Lower leg skin (tissue), 4 donors: Measurements from ENCODE around the gene SECISBP2L. TPM values are rescaled to one million over a fixed set of nuclear protein-coding genes. Genes with fewer than 3 reads are reported as not detected.
"Not testable (repeated sequence)": the region's sequence is repeated elsewhere in the genome, so short reads cannot be mapped to it uniquely, and the experiment has no call there.

Source experiments
- DNase-seq, 2 donors: peaks; one replicate each; pipeline ENCODE4 v3.0.0-alpha.2; 2019; ENCODE audit warnings: low spot score in 2 of 2
- H3K4me3 ChIP-seq: fragments of 200-600 bp; sonication (generic); 2 replicates; pipeline ENCODE4 v1.5.1; 2017; ENCODE audit warnings: mild to moderate bottlenecking, low read depth; ENCODE audit not compliant: poor library complexity, severe bottlenecking
- CTCF ChIP-seq, 3 donors: fragments of 450-650 bp; IDR thresholded peaks; one replicate each; pipeline ENCODE4 v1.5.1; 2016; ENCODE audit warnings: antibody characterized with exemption in 3 of 3, mild to moderate bottlenecking in 3 of 3, moderate library complexity in 2 of 3
- POLR2A ChIP-seq, 2 donors: fragments of 450-650 bp; IDR thresholded peaks; one replicate each; pipeline ENCODE4 v1.6.1; 2016 to 2017; ENCODE audit warnings: antibody characterized with exemption in 2 of 2, mild to moderate bottlenecking in 1 of 2, moderate library complexity in 1 of 2
- WGBS, 2 donors: methylation state at CpG; one replicate each; pipeline ENCODE4 v1.1.5; 2018; 5-methylcytosine and 5-hydroxymethylcytosine counted together
- intact Hi-C: fragments of 100-400 bp; cut with DNase I; formaldehyde crosslinking; loops from one replicate; pipeline ENCODE4 v1.15.0; 2023; ENCODE audit warnings: low total_unique reads
- total RNA-seq, 4 donors: library from RNA; depleted of rRNA; stranded (reverse); fragments of >200 nt; gene quantifications; one replicate each; pipeline ENCODE4 v1.1.0, GENCODE V29; 2016

The SECISBP2L gene
- total RNA-seq, 4 donors from 2014 or later: 26.7 to 37.3 (median 30.7) TPM

DNA sequence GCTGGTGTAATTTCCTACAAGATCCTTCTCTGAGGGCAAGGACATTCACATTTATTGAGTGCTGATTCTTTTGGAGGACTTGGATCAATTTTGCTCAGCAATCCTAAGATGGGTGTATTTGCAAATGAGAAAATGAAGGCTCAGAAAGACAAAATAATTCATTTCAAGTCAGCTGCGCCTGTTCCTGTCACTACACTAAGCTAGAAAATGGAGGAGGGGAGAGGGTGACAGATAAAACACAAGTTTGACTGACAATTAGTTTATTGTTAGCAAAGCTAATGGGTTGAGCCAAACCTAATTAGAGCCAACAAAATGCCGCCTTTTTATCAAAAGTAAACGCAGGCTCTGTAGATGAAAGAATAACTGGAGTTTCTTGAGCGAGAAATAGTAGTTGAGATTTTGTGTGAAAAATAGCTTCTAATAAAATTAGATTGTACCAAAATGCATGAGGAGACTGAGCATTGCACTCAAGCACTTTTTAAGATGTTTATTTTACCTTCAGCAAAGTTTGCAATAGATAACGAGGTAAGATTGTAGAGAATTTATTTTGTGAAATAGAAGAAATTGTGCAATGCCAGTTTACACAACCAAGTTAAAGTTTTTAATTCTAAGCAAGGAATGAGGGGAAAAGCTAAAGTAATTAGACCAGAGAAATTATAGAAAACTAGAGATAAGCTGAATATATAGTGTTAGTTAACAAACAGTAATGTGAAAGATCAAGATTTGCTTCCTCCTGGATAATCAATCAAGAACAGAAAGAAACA, 39.6 kb upstream of the SECISBP2L start:
- no peak for DNase-seq
- TF ChIP-seq POLR2A (IDR thresholded peaks at IDR 0.05): no peak
- no peak for TF ChIP-seq CTCF (IDR thresholded peaks at IDR 0.05)
- no peak overlapping the region for H3K4me3 ChIP-seq
- intact Hi-C loops: no loop called here
- 90 to 91% methylated on average over 5 of the region's 5 CpGs for WGBS, 2 donors

DNA sequence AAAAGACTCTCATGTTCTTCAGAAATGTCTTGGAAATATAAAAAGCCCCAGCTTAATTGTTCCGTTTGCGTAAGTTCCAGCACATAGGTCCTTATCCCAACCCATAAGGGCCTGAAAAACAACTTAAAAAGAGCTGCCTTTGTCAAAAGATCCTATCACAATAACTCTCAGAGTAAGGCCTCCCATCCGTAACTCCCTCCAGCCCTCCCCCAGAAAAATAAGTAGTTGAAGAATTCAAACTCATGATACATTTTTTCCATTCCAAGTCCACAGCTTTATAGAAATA, 38.0 kb upstream of the SECISBP2L start:
- DNase-seq: no peak
- no peak for TF ChIP-seq CTCF (IDR thresholded peaks at IDR 0.05)
- TF ChIP-seq POLR2A (IDR thresholded peaks at IDR 0.05): no peak
- intact Hi-C loops: no loop called here
- 93 to 94% methylated on average over 3 of the region's 3 CpGs for WGBS, 2 donors
- H3K4me3 ChIP-seq: no peak overlapping the region

GRCh38 chr15:49083401-49084284, 37.4 kb upstream of the SECISBP2L start:
- no peak for TF ChIP-seq CTCF (IDR thresholded peaks at IDR 0.05)
- no peak for TF ChIP-seq POLR2A (IDR thresholded peaks at IDR 0.05)
- H3K4me3 ChIP-seq: no peak overlapping the region
- WGBS, 2 donors: 88 to 91% methylated on average over 5 of the region's 5 CpGs
- intact Hi-C loops: no loop called here
- DNase-seq: no peak

DNA sequence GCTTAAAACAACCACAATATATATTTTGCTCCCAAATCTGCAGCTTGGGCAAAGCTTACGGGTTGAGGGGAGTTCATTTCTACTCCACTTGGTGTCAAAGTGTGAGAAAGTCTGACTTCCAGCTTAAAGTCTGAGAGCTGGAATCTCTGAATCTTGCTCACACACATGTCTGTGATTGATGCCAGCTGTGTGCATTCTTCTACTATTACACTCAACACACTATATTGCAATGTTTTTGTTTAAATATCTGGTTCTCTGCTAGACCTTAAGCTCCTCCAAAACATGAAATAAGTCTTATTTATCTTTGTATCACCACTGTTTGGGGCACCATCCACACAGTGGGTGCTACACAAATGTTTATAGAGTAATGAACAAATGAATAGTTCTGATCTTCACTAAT, 36.7 kb upstream of the SECISBP2L start:
- TF ChIP-seq POLR2A (IDR thresholded peaks at IDR 0.05): no peak
- DNase-seq: no peak
- H3K4me3 ChIP-seq: no peak overlapping the region
- intact Hi-C loops: no loop called here
- WGBS, 2 donors: 79 to 83% methylated on average over 1 of the region's 1 CpG

GRCh38 chr15:49079340-49080039, 33.2 kb upstream of the SECISBP2L start:
- WGBS, 2 donors: 89% methylated on average over 17 to 23 of the region's 23 CpGs
- no peak for TF ChIP-seq CTCF (IDR thresholded peaks at IDR 0.05)
- no peak for TF ChIP-seq POLR2A (IDR thresholded peaks at IDR 0.05)
- DNase-seq: no peak
- no peak overlapping the region for H3K4me3 ChIP-seq
- intact Hi-C loops: no loop called here

- TF ChIP-seq CTCF (IDR thresholded peaks at IDR 0.05) (no peak), POLR2A (IDR thresholded peaks at IDR 0.05) (no peak)
- intact Hi-C loops: no loop called here
These were observed 29.6 kb upstream of the SECISBP2L start for GRCh38 chr15:49075881-49076280.

GRCh38 chr15:49074589-49075287, 28.5 kb upstream of the SECISBP2L start:
- WGBS, 2 donors: 76 to 80% methylated on average over 6 of the region's 6 CpGs
- DNase-seq, intact Hi-C loops: not testable (repeated sequence)

More at GRCh38 chr15:49075881-49076280, 29.6 kb upstream of the SECISBP2L start:
- no peak for DNase-seq
- H3K4me3 ChIP-seq: no peak overlapping the region

More at GRCh38 chr15:49074589-49075287, 28.5 kb upstream of the SECISBP2L start:
- not testable (repeated sequence) for H3K4me3 ChIP-seq
